ENCODE results near the gene CTF1.
"Not testable (repeated sequence)": the region's sequence is repeated elsewhere in the genome, so short reads cannot be mapped to it uniquely, and the experiment has no call there.

The CTF1 gene

DNA sequence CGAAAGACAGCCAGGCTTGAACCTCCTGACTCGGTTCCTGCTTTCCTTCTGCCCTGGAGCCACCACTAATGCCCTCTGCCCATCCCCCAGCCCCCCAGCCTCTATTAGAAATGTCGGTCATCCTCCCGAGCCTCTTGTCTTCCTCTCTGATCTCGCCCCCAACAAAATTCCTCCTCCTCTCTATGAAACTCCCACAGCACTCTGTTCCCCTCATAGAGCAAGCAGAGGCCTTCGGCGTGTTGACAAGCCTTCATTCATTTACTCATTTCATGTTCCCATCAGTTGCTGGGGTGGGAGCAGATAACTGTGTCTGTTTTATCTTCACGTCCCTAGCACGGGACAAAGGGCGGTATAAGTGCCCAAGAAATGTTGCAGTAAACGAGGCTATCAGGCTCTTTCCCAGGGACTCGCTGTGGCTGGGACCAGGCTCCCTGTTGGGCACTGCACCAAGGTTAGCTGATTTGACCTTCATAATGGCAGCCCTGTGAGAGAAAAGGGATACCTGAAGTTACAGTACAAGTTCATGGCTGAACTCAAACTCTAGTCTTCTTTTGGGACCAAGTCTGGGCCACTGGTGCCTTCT, 34.7 kb downstream of the CTF1 start:
- no peak for DNase-seq (ENCODE audit: low read depth in 2 of 2)

DNA sequence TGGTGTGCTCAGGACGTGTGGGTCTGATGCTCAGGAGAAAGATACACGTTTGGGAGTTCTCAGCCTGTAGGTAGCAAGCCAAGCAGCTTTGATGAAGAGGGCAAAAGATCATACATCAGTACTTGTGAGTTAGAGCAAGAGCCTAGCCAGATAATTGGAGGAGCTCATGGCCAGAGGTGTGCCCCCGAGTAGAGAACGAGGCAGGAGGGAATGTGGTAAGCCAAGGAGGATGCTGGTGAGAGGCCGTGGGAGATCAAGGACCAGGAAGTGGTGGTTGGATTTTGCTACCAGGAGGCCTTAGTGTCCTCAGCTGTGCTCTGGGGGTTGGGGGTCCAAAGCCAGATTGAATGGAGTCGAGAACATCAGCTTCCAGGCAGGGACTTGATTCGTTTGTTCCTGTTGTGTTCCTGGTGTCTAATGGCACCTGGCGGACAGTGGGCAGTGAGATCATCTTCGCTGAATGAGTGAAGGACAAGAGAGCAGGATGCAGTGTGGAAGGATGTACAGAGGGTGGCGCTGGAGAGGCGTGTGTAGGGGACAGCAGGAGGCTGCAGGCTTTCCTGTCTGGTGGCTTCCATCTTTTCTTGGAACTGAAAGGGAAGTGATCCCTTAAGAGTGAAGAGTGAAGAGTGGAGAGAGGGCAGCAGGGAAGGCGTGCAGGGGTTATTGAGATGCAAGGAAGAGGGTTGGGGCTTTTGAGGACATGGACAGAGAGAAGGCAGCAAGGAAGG, 38.6 kb downstream of the CTF1 start:
- no peak for DNase-seq (ENCODE audit: low read depth in 2 of 2)

DNA sequence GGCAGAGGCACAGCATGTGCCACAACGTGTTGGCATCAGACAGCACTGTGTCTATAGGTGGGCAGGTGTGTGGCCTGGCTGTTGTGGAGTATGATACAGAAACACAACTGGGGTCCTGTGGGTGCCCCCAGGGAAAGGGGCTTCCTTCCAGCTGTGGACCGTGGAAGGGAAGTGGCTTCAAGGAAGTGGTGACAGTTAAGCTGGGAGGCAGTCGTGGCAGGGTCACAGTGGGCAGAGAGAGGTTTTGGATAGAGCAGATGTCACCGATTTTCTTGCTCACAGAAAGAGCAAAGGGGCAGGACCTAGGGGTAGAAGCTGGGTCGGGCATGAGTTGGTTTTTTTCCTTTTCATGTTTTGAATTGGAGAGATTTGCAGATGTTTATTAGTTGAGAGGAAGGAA, 41.3 kb downstream of the CTF1 start:
- no peak for DNase-seq (ENCODE audit: low read depth in 2 of 2)

DNA sequence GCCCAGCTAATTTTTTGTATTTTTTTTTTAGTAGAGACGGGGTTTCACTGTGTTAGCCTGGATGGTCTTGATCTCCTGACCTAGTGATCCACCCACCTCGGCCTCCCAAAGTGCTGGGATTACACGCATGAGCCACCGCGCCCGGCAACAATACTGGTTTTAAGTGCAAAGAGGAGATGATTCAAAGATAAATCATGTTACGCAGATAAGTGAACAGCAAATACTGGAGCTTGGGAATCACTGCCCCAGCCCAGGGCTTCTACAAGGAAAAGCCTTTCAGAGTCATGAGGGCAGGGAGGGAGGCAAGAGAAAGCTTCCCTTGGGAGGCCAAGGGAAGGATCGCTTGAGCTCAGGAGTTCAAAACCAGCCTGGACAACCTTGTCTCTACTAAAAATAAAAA, 43.2 kb downstream of the CTF1 start:
- not testable (repeated sequence) for DNase-seq (ENCODE audit: low read depth in 2 of 2)

DNA sequence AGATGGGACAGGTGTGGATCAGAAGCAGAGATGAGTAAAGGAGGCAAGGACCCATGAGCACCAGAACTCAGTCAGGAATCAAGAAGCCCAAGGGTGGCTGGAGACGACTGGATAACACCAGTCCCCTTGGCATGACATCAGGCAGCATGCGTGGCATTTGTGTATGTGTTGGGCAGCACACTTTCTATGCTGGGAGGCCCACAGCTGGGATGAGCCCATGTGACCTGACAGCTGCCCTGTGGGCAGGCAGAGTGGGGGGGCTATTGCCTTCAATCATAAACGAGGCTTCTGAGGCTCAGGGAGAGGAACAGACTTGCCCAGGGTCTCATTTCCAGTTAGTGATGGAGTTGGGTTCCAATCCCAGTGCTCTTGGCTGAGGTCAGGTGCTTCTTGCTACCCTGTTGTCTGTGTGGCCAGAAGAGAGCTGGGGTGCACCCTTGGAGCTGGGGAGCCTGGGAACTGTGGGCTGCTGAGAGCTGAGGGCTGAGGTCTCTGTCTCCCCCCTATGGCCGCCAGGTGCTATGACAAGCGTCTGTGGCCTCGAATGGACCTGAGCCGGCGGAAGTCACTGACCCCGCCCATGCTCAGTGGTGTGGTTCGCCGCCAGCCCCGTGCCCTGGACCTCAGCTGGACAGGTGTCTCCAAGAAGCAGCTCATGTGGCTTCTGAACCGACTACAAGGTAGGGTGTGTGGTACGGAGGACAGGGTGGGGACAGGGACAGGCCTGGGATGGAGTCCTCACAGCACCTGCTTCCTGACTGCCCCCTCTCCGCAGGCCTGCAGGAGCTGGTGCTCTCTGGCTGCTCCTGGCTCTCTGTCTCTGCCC, 45.4 kb downstream of the CTF1 start:
- DNase-seq (ENCODE audit: low read depth in 2 of 2) = peak in 1 of 2 donors; percentile 58

DNA sequence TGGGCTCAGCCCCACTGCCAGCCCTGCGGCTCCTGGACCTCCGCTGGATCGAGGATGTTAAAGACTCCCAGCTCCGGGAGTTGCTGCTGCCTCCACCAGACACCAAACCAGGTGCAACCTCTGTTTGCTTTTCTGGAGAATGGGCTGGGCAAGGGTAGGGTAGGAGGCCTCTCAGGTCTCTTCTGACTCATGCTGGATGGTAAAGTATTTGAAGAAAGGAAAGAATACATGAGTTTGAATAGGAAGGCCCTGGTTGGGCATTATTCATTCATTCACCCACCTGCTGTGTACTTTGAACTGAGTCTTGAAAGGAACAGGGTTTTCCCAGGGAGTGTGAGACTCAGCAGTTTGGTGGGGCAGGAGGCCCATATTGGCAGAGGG, 46.0 kb downstream of the CTF1 start:
- DNase-seq (ENCODE audit: low read depth in 2 of 2) = no peak

DNA sequence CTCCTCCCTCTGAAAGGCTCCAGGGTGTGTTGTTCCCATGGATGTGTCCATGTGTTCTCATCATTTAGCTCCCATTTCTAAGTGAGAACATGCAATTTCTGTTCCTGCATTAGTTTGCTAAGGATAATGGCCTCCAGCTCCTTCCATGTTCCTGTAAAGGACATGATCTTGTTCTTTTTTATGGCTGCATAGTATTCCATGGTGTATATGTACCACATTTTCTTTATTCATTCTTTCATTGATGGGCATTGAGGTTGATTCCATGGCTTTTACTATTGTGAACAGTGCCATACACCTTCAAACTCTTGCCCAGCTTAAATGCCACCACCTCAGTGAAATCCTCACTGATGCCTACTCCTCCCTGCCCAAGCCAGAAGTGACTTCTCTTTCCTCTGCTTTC, 47.9 kb downstream of the CTF1 start:
- no peak for DNase-seq (ENCODE audit: low read depth in 2 of 2)

DNA sequence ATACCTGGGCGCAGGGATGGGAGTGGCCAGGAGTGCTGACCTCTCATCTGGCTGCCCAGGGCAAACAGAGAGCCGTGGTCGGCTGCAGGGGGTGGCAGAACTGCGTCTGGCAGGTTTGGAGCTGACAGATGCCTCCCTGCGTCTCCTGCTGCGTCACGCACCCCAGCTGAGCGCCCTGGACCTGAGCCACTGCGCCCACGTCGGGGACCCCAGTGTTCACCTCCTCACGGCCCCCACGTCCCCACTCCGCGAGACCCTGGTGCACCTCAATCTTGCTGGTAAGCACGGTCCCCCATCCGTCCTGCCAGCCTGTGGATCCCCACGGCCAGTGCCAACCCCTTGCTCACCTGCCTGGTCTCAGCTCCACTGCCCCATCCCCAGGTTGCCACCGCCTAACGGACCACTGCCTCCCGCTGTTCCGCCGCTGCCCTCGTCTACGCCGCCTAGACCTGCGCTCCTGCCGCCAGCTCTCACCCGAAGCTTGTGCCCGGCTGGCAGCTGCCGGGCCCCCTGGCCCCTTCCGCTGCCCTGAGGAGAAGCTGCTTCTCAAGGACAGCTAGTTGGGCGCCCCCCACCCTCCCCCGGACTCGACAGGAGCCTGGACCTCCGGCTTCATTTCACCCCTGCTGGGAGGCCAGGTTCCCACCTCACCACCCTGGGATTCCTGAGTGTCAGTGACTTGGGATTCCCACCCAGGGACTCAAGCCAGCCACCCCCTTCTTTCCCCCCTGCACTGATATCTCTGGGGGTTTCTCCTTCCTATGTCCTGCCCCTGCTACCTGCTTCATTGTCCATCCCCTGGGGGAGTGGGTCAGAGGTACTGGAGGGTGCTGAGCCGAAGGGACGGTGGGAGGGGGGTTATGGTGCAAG, 50.5 kb downstream of the CTF1 start:
- no peak for DNase-seq (ENCODE audit: low read depth in 2 of 2)

DNA sequence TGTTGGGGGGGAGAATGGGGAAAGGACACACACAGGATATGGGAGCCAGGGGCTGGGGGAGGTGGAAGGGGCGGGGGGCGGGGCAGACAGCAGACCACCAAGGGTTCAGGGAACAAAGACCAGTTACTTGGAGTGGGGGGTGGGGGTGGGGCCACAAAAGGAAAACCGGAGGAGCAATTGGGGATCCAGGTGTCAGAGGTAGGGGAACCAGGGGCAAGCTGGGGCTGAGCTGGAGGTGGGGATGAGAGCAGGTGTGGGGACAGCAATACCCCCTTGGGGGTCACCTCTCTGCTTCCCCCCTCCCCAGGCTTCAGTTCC, 51.1 kb downstream of the CTF1 start:
- DNase-seq (ENCODE audit: low read depth in 2 of 2) = no peak

DNA sequence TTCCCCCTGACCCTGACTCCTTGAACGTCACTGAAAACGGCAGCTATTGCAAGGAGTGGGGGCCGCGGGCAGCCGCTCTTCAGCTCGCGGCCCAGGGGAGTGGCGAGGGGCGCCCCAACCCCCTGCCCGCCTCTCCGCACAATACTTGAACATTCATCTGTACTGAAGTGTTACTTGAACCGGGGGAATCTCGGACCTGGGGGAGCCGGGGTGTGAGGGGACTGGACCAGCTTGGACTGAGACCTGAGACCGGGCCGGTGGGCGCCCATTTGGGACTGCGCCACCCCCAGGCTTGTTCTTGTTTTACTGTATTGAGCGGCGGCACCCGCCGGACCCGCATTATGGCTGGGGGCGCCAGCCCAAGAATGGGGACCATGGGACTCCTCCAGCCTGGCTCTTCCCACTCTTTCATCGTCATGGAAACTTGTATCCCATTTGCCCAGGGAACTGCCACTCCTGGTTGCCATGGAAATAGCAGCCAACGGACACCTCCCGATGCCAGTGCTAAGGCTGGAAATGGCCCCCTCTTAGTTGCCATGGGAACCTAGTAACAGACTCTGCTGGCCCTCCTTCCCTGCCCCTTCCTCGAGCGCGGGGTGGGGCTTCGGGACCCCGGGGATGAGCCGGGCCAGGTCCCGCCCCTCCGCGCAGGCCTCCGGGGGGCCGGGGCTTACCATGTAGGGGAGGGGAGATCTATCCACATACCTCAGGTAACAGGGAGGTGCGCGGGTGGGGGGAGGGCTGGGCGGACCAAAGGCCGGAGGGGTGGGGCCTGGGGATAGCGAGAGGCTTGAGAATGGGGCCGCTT, 51.6 kb downstream of the CTF1 start:
- no peak for DNase-seq (ENCODE audit: low read depth in 2 of 2)

DNA sequence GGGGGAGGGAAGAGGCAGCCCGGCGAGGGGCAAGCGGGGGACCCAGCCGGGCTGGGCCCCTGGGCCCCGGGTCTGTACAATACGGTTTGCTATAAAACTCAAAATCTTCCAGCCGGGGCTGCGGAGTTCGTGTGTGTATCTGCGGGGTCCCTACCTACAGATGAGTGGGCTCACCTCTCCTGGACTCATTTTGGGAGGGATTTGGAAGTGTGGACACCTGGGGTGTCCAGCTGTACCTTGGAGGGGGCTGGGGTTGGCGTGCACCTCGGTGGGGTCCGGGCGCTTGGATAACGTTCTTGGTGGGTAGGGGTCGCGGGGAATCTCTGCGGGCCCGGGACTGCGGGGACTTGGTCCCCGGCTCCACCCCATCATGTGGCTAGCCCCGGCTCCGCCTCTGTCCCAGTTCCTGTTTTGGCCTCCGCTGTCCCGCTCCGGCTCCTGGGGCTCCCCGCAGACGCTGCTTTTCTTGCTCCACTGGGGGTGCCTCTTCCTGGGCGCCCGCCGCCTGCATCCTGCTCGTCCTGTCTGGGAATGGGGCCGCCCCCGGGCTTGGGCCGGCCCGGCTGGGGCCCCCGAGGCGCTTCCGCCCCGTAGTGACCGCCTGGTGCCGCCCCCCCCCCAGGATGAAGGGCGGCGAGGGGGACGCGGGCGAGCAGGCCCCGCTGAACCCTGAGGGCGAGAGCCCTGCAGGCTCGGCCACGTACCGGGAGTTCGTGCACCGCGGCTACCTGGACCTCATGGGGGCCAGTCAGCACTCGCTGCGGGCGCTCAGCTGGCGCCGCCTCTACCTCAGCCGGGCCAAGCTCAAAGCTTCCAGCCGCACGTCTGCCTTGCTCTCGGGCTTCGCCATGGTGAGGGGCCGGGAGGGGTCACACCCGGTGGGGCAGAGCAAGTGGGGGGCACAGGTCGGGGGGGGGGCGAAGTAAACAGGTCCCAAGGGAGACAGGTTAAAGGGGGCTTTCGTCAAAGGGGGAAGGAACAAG, 52.5 kb downstream of the CTF1 start, which contains the start of gene ORAI3:
Gene ORAI3 (plus strand): TSS at position 402 of the 983 bp plus-strand sequence. CDS start 222 bp downstream, at position 624.
- DNase-seq (ENCODE audit: low read depth in 2 of 2) = no peak

DNA sequence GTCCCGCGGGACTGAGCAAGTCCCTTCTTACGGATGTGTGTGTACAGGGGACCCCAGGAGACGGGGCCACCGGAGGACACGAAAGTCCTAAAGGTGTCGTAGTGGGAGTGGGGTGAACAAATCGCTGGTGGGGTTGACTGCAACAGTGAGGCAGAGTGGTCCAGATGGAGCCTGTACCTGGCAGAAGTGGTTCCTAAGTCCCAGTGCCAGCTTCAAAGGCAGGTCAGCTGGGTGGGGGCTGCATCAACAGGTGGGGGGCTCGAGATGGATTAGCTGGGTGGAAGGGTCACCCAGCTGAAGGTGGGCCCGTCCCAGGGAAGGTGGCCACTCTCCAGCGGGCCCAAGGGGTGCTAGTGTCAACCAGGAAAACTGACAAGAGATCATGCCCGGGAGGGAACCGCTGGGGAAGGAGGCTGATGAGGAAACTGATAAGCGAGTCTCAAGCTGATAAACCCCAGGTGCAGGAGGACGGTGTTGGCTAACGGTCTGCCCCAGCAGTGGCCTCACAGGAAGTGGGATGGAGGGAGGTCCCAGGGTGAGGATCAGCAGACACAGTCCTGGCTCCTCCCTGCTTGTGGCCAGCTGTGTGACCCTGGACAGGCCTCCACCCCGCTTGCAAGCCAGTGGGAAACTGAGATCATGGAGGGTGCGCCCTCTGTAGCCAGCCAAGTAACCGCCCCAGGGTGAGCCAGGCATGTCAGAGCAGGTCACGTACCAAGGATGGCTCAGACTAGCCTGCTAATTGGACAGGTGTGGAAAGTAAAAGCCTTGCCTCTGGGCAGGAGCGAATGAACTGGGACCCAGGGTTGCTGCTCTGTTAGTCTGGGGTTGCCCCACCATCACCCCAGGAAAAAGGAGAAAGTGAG, 53.5 kb downstream of the CTF1 start:
- DNase-seq (ENCODE audit: low read depth in 2 of 2) = no peak

DNA sequence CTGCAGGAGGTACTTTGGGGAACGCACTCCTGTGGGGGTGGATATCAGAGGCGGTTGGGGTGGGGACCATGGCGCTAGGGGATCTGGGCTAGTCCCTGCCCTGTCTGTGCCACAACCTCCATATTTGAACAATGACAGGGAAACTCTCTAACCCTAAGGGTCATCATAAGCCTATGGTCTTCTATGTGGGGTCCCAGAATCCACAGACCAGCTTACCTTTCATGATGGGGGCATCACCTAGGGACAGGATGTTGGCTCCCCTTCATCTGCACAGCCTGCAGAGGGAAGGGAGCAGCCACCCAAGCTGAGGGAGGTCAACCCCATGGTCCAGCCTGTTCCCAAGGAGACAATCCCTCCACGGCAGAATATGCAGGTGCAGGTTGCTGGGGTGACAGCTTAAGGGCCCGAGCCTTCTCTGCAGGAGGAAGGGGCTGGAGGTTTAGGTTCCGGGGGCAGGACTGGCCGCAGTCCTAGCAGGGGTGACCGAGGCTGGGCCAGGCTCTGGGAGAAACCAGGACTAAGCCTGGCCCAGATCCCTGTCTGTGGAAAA, 54.2 kb downstream of the CTF1 start:
- DNase-seq (ENCODE audit: low read depth in 2 of 2) = no peak

DNA sequence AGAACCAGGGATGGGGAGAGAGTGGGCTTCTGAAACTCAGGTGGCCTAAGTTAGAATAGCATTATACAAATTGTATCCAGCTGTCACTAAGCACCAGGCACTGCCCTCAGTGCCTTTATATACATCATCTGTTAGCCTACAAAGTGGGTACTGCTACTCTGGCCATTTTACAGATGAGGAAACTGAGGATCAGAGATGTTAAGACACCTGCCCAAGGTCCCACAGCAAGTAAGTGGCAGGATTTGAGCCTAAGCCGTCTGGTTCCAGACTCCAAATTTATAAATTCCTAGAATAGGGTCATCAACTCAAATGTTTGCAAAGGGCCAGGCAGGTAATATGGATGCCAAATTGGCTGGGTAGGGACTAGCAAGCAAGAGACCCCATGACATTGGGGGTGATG, 54.8 kb downstream of the CTF1 start:
- DNase-seq (ENCODE audit: low read depth in 2 of 2) = no peak

DNA sequence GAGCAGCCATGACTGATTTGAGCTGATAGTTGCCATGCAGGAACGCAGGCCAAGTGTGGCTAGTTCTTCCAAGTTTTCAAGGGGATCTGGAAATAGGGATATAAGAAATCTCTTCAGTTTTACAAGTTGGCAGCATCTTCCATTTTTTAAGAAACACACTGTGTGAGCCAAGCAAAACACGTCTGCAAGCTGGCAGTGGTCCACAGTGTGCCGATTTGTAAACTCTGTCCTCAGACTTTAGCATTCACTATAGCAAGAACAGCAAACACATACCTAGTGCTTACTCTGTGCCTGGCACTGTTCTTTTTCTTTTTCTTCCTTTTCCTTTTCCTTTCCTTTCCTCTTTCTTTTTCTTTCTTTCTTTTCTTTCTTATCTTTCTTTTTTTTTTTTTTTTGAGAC, 55.3 kb downstream of the CTF1 start:
- DNase-seq (ENCODE audit: low read depth in 2 of 2) = no peak

DNA sequence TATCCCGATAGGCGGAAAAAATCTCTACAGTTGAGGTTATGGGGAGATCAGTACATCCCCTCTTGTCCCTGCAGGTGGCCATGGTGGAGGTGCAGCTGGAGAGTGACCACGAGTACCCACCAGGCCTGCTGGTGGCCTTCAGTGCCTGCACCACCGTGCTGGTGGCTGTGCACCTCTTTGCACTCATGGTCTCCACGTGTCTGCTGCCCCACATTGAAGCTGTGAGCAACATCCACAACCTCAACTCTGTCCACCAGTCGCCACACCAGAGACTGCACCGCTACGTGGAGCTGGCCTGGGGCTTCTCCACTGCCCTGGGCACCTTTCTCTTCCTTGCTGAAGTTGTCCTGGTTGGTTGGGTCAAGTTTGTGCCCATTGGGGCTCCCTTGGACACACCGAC, 56.7 kb downstream of the CTF1 start:
- no peak for DNase-seq (ENCODE audit: low read depth in 2 of 2)
